Esophagus muscularis mucosa (tissue), 4 donors: ENCODE data around the gene PTCH1. TPM values are rescaled to one million over a fixed set of nuclear protein-coding genes. Genes with fewer than 3 reads are reported as not detected.

Source experiments
- DNase-seq: peaks from one replicate; pipeline ENCODE4 v3.0.0-alpha.2; 2017; ENCODE audit errors: extremely low spot score
- H3K27ac ChIP-seq, 4 donors: fragments of 200-600 bp; sonication (generic); replicated peaks in 1 of 4; 1 replicate in 3 of 4; 2 replicates in 1 of 4; pipeline ENCODE4 v1.5.1; 2016 to 2019; ENCODE audit warnings: mild to moderate bottlenecking in 1 of 4
- H3K27me3 ChIP-seq, 4 donors: fragments of 200-600 bp; sonication (generic); one replicate each; pipeline versions ENCODE4 v1.5.1 to v1.6.0; 2016 to 2019
- H3K36me3 ChIP-seq, 4 donors: fragments of 200-600 bp; sonication (generic); one replicate each; pipeline ENCODE4 v1.5.1; 2016 to 2019
- H3K4me1 ChIP-seq, 4 donors: fragments of 200-600 bp; sonication (generic); one replicate each; pipeline ENCODE4 v1.5.1; 2016 to 2019
- H3K4me3 ChIP-seq, 4 donors: fragments of 200-600 bp; sonication (generic); 1 replicate in 2 of 4; 2 replicates in 2 of 4; pipeline ENCODE4 v1.5.1; 2016 to 2019; ENCODE audit warnings: mild to moderate bottlenecking in 4 of 4, moderate library complexity in 1 of 4
- H3K9me3 ChIP-seq, 4 donors: fragments of 200-600 bp; sonication (generic); 1 replicate in 3 of 4; 2 replicates in 1 of 4; pipeline ENCODE4 v1.5.1; 2016 to 2019
- EP300 ChIP-seq: sonication (generic); formaldehyde crosslinking; IDR thresholded peaks from one replicate; pipeline ENCODE4 v1.6.1; 2017; ENCODE audit warnings: antibody characterized with exemption
- POLR2A ChIP-seq: fragments of 450-650 bp; IDR thresholded peaks from one replicate; pipeline ENCODE4 v1.6.1; 2017; ENCODE audit warnings: antibody characterized with exemption, moderate library complexity, mild to moderate bottlenecking, low read depth
- POLR2AphosphoS5 ChIP-seq, 2 donors: sonication (generic); formaldehyde crosslinking; IDR thresholded peaks; one replicate each; pipeline ENCODE4 v1.6.1; 2017; ENCODE audit warnings: antibody characterized with exemption in 2 of 2
- WGBS: methylation state at CpG from one replicate; pipeline ENCODE4 v1.1.5; 2018; 5-methylcytosine and 5-hydroxymethylcytosine counted together
- intact Hi-C: fragments of 100-400 bp; cut with DNase I; formaldehyde crosslinking; loops from one replicate; pipeline ENCODE4 v1.15.1; 2023
- total RNA-seq, 4 donors: library from RNA; depleted of rRNA; stranded (reverse); fragments of >200 nt; gene quantifications; one replicate each; pipeline versions ENCODE4 v1.1.0 to v1.2.1, GENCODE V29; 2016
- TF ChIP-seq, protein P1 (sequence below), 3 experiments: fragments of 200-600 bp in 2 of 3; fragments of 450-650 bp in 1 of 3; sonication (generic) in 2 of 3; IDR thresholded peaks; one replicate each; pipeline ENCODE4 v1.5.1; 2017 to 2019; ENCODE audit warnings: antibody characterized with exemption in 3 of 3, mild to moderate bottlenecking in 2 of 3, moderate library complexity in 1 of 3

Gene PTCH1
- total RNA-seq, 4 donors from 2014 or later: 10.8 to 25.1 (median 16.9) TPM

DNA sequence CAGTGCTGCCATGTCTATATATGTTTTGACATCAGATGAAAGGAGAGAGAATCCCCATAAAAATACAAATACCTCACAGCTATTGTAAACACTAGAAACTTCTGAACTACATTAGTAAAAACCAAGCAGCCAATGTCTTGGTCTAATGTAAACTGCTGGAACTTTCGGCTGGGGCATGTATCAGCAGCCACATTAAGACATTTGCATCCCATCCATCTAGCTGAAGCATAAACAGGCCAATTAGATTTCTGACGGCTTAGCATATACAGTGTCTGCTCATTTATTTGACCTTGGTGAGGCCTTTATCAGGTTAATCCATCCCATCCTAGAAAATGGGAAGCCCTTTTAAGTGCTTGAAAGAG lies 65.7 kb downstream of the PTCH1 start:
- 57% methylated on average over 2 of the region's 2 CpGs for WGBS
- intact Hi-C loops: no loop called here
- Histone ChIP-seq H3K27ac (peak overlapping the region in 2 of 4 donors; percentile 13 to 20), H3K4me1 (peaks cover 3 to 26% (median 13%) of the 10 kb centered on the region in 4 donors), H3K36me3 (peaks cover 19 to 99% (median 76%) of the 10 kb centered on the region in 4 donors), H3K27me3 (no peaks in the 10 kb centered on the region), H3K9me3 (no peaks in the 10 kb centered on the region), H3K4me3 (no peak overlapping the region)
- DNase-seq: no peak
- TF ChIP-seq, protein P1, sequence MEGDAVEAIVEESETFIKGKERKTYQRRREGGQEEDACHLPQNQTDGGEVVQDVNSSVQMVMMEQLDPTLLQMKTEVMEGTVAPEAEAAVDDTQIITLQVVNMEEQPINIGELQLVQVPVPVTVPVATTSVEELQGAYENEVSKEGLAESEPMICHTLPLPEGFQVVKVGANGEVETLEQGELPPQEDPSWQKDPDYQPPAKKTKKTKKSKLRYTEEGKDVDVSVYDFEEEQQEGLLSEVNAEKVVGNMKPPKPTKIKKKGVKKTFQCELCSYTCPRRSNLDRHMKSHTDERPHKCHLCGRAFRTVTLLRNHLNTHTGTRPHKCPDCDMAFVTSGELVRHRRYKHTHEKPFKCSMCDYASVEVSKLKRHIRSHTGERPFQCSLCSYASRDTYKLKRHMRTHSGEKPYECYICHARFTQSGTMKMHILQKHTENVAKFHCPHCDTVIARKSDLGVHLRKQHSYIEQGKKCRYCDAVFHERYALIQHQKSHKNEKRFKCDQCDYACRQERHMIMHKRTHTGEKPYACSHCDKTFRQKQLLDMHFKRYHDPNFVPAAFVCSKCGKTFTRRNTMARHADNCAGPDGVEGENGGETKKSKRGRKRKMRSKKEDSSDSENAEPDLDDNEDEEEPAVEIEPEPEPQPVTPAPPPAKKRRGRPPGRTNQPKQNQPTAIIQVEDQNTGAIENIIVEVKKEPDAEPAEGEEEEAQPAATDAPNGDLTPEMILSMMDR (IDR thresholded peaks at IDR 0.05): no peak
- TF ChIP-seq POLR2AphosphoS5 (IDR thresholded peaks at IDR 0.05) (no peak), POLR2A (no peak), EP300 (no peak)

DNA sequence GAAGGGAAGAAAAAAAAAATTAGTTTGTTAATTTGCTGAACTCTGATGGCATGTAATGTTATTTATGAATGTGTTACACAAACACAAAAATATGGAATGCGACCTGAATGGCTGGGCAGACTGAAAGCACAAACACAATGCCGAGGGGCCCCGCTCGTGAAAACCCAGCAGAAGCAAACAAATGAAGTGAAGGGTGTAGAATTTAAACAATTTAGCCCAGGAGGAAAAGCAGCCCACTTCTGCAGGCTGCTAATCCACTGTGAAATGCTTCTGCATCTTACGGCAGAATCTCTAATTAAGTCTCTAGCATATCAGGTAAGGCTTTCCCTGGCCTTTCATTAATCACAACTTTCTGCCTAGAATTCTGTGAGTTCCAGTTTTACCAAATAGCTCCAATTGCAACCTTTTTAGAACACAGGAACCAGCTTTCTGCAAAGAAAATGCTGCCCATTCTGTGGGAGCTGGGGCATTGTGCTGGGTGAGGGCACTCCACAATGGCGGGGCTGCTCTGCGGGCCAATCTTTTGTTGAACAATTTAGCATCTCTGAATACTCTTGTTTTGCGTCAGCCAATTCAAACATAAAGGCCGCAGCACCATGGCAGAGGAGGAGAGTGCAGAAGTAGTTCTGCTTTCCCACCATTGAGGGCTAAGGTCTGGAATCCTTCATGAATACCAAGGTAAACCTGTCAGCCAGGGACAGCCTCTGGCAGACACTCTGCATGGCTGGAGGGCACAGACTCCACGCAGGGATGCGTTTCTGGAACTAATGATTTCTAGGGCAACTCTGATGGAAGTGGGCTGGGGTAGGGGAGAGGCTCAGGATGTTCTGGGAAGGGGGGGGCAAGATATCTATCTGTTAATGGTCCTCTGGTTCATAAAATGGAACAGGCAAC lies 66.4 kb downstream of the PTCH1 start:
- H3K36me3 ChIP-seq: peaks cover 19 to 99% (median 75%) of the 10 kb centered on the region in 4 donors
- intact Hi-C loops: no loop called here

DNA sequence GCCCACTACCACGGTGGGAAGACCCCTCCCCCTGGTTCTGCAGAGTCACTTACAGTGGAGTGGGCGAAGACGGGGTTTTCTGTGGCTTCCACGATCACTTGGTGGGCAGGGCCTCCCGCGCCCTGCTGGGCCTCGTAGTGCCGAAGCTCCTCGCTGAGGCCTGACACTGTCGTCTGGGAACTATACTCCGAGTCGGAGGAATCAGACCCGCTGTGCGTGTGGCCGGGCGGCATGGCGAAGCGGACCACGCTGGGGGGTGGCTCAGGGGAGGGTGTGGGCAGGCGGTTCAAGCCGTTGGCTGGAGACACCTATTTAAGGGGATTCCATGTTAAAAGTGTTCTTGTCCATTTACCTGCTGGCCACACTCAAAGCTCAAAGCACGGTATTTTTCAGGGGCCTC lies 67.8 kb downstream of the PTCH1 start:
- Histone ChIP-seq H3K9me3 (no peaks in the 10 kb centered on the region), H3K36me3 (peaks cover 19 to 98% (median 72%) of the 10 kb centered on the region in 4 donors), H3K27ac (no peak overlapping the region), H3K4me1 (peaks cover 3 to 26% (median 13%) of the 10 kb centered on the region in 4 donors), H3K27me3 (no peaks in the 10 kb centered on the region), H3K4me3 (no peak overlapping the region)
- DNase-seq: no peak
- intact Hi-C loops: no loop called here
- TF ChIP-seq, protein P1 (IDR thresholded peaks at IDR 0.05): no peak
- no peak for TF ChIP-seq POLR2AphosphoS5 (IDR thresholded peaks at IDR 0.05)
- no peak for TF ChIP-seq EP300
- WGBS: 97% methylated on average over 12 of the region's 22 CpGs

More for the DNA sequence above, 66.4 kb downstream of the PTCH1 start:
- Histone ChIP-seq H3K27me3 (no peaks in the 10 kb centered on the region), H3K4me3 (no peak overlapping the region), H3K27ac (no peak overlapping the region), H3K9me3 (no peaks in the 10 kb centered on the region), H3K4me1 (peaks cover 3 to 26% (median 13%) of the 10 kb centered on the region in 4 donors)
- WGBS: 81% methylated on average over 9 of the region's 11 CpGs
- TF ChIP-seq POLR2A (no peak), POLR2AphosphoS5 (IDR thresholded peaks at IDR 0.05) (peak in 1 of 2 donors; percentile 8)
- no peak for DNase-seq

DNA sequence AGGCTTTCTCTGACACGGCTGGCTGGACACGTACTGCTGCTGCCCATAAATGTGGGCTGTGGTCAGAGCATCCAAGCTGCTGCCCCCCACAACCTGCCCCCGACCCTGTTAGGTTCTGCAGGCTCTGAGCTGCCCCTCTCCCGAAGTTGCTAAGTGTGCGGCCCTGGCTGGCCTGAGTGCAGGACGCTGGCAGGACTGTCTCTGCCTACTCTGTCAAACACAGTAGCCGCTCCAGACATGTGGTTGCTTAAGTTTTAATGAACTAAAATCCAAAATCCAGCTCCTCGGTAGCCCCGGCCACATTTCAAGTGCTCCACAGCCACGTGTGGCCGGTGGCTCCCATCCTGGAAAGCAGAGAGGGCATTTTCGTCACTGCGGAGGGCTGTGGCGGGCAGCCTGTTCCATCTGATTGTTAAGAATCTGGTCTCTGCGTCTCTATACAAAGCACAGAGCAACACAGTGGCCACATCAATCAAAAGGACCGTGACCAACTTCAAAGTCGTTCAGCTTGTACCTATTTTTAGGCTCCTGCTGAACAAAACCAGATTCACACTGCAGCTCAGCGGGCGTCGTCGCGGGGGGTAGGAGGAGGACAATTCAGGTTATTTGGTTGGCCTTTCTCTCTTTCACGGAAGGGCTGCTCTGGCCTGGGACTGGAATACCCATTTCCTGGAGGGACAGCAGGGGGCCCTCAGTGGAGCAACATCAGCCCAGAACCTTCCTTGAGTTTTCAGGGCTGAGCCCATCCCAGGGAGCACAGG lies 68.9 kb downstream of the PTCH1 start:
- no peak overlapping the region for H3K4me3 ChIP-seq
- intact Hi-C loops: no loop called here
- no peaks in the 10 kb centered on the region for H3K27me3 ChIP-seq
- peaks cover 3 to 26% (median 17%) of the 10 kb centered on the region in 4 donors for H3K4me1 ChIP-seq
- H3K27ac ChIP-seq: no peak overlapping the region
- H3K9me3 ChIP-seq: no peaks in the 10 kb centered on the region
- H3K36me3 ChIP-seq: peaks cover 19 to 87% (median 62%) of the 10 kb centered on the region in 4 donors
- DNase-seq: no peak
- TF ChIP-seq, protein P1 (IDR thresholded peaks at IDR 0.05): no peak
- TF ChIP-seq POLR2A (no peak), POLR2AphosphoS5 (IDR thresholded peaks at IDR 0.05) (no peak), EP300 (no peak)
- 89% methylated on average over 15 of the region's 23 CpGs for WGBS

DNA sequence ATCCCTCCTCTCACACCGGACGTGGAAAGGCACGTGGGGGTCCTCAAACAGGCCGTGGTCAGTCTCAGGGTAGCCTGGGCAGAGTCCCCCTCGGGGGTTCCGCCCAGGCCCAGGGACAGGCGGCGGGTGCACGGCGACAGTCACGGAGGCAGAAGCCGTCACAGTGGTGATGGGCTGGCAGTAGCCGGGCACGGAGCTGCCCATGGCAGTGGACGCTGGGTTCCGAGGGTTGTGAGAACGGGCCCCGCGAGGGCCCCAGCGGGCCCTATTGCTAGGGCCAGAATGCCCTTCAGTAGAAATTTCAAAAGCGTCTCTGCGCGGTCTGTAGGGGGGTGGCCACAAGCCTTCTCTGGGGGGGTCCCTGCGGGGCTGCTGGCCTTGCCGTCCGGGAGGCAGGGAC lies 69.8 kb downstream of the PTCH1 start:
- H3K36me3 ChIP-seq: peaks cover 19 to 79% (median 57%) of the 10 kb centered on the region in 4 donors
- no peak overlapping the region for H3K27ac ChIP-seq
- no peaks in the 10 kb centered on the region for H3K27me3 ChIP-seq
- no peaks in the 10 kb centered on the region for H3K9me3 ChIP-seq
- no peak for DNase-seq
- no peak overlapping the region for H3K4me3 ChIP-seq
- TF ChIP-seq, protein P1 (IDR thresholded peaks at IDR 0.05): no peak
- no peak for TF ChIP-seq POLR2AphosphoS5 (IDR thresholded peaks at IDR 0.05)
- TF ChIP-seq POLR2A: no peak
- no peak for TF ChIP-seq EP300
- peaks cover 3 to 26% (median 17%) of the 10 kb centered on the region in 4 donors for H3K4me1 ChIP-seq
- 96% methylated on average over 17 of the region's 26 CpGs for WGBS
- intact Hi-C loops: no loop called here
